NCI-H1436 treated with DMSO at 0.1 percent for 48 hours (cell line): ENCODE results near the gene TACR1.
"Not testable (repeated sequence)": the region's sequence is repeated elsewhere in the genome, so short reads cannot be mapped to it uniquely, and the experiment has no call there.

ENCODE experiments used
- DNase-seq: peaks from one replicate; lab custom pipeline; 2025; lab: John Stamatoyannopoulos, UW

Gene TACR1, protein sequence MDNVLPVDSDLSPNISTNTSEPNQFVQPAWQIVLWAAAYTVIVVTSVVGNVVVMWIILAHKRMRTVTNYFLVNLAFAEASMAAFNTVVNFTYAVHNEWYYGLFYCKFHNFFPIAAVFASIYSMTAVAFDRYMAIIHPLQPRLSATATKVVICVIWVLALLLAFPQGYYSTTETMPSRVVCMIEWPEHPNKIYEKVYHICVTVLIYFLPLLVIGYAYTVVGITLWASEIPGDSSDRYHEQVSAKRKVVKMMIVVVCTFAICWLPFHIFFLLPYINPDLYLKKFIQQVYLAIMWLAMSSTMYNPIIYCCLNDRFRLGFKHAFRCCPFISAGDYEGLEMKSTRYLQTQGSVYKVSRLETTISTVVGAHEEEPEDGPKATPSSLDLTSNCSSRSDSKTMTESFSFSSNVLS

DNA sequence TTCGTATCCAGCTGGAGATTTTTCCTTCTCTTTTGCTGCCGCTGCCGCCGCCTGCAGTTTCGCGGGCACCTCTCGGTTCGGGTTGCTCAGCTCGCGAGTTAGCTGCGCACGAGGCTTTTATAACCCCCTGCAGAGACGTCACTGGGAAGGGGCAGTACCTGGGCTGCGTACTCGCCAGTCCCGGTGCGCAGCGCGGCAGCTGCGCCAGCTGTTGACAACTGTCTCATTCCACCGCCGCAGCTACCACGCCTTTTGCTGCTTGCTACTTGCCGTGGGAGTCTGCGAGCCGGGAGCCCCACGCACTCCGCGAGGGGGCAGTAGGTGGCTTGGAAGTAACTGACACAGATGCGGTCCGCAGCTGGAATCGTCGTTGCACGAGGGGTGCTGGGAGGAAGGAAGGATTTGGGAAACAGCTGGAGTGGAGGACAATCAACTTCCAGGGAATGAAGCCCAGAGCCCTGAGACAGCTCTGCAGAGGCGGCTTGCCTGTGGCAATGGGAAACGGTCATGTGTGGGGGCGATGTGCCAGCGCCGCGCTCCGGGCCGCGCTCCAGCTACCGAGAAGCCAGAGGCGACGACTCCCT lies at the start of gene TACR1:
TACR1 (minus strand) TSS at position 93 of the 584 bp plus-strand sequence. CDS start 586 bp downstream, outside the sequence.
- no peak for DNase-seq

DNA sequence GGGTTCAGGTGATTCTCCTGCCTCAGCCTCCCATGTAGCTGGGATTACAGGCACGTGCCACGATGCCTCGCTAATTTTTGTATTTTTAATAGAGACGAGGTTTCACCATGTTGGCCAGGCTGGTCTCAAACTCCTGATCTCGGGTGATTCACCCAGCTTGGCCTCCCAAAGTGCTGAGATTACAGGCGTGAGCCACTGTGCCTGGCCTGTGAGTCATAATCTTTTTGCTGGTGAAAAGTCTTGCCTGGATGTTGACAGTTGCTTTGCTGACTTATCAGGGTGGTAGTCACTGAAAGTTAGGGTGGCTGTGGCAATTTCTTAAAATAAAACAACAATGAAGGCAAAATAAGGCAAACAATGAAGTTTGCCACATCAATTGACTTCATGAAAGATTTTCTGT lies 49.3 kb upstream of the TACR1 start:
- not testable (repeated sequence) for DNase-seq

DNA sequence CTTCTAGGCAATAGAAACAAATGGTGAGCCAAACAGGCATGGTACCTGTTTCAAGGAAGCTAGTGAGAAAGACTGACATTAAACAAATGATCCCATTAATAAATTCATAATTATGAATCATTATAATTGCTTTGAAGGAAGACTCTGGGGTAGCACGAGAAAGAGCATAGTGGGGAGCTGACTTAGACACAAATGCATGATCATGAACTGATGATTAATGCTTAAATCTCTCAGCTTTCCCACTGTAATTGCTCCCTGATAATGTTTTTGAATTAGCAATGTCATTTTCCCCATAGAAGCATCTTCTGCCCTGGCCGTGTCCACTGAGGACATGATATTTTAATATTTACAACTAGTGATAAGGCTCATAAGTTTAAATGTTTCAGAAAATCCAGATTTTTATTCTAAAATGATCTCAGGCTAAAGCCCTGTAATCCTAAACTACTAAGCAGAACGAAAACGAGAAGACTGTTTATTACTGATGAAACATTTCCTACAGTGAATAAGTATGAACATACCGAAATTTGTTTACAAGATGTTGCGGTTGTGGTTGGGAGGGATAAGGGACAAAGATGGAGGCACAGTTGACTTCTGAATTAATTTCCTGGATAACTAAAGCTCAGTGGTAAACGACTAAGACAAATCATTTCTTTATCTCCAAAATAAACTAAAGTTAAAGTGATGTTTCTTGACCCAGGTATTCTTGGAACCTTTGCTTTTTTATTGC lies 47.3 kb upstream of the TACR1 start:
- no peak for DNase-seq

DNA sequence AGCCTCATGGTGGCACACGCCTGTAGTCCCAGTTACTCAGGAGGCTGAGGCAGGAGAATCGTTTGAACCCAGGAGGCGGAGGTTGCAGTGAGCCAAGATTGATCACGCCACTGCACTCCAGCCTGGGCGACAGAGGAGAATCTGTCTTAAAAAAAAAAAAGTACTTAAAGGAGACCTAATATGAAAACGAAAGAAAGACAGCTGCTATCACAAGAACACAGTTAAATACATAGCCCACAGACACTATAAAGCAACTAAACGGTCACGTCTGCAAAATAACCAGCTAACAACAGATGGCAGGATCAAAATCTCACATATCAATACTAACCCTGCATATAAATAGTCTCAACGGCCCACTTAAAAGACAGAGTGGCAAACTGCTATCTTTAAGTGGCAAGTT lies 43.9 kb upstream of the TACR1 start:
- DNase-seq = no peak

DNA sequence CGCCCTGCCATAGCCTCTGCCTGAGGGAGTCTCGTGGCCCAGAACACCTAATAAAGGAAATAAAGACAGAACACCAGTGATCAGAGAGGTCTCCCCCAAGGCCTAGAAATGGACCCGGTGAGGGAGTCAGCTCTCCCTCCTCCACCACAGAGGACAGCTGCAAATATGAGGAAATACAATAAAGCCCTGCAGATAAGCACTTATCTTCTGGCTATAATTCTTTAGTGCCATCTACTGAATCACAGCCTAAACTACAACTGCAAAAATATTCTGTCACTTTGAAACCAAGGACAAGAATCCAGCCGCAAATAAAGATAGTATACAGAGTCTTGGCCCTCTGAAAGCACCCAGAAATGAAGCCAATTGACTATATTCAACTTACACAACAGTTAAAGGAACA lies 42.4 kb upstream of the TACR1 start:
- no peak for DNase-seq

DNA sequence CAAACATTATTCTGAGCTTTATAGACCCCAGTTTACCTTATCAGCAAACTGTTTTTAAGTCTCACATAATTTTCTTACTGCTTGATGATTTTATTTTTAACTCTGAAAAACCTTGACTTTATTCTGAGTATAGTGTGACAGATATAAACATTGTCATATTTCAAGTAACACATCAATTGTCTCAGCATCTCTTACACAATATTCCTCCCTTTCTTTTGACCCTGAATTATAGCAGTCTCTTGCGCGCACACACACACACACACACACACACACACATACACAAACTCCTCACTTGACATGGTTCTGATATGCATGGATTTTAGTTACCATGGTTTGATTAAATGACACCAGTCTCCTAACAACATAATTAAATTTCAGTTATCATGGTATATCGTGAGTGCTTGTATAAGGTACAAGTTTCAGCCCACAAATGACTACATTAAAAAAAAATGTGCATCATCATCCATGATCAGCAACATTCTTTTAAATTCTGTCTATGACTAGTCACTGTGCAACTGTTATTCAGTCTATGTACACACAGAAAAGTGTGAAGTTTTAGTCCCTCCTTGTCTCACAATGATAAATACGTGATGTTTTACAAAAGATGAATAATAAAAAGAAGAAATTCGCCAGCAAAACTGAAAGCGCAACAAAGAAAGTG lies 39.5 kb upstream of the TACR1 start:
- DNase-seq = no peak

DNA sequence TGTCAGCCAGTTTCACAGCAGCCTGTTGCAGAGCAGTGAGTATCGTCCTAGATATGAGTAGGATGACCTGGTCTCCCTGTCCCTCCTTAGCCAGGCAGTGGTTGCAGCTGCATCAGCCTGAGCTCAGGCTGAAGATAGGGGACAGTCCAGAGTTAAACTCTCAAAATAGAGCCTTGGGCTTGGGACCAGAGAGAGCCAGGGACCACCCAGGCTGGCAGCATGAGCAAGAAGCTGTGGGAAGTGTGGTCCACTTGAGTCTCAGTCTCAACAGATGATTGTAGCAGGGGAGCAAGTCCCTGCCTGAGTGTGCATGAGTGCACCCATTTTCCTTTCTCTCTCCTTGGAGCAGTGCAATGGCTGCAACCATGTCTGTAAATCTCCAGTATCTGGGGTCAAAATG lies 38.0 kb upstream of the TACR1 start:
- no peak for DNase-seq

DNA sequence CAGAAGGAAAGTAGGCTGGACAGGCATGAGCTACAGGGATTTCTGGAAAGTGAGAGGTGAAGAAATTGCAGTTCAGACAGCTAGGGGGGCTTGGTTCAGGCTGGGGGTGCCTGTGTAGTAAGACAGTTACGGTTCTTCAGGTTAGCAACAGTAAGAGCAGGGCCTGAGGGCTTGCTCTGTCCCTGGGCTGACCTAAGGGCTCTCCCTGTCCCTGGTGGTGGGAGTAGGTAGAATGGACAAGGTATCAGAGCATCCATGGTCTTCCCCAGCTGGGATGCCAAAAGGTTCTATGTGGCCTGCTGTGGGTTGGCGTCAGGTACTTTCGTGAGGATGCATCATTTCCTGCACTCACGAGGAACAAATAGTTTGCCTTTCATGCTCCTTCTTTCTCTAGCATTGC lies 34.6 kb upstream of the TACR1 start:
- no peak for DNase-seq

DNA sequence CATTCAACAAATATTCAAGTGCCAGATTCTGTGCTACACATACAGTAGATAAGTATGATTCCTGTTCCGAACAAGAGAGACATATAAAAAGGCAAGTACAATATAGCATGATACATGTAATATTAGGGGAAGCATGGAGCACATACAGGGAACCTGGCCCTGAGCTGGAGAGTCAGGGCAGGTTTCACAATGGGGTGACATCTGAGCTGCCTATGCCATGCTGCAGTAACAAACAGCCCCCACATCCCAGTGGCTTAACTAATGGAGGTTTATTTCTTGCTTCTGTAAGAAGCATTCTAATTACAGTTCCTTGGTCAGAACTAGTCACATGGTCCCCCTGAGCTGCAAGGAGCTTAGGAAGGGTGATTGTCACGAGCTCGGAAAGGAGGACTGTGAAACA lies 27.3 kb upstream of the TACR1 start:
- DNase-seq = no peak

DNA sequence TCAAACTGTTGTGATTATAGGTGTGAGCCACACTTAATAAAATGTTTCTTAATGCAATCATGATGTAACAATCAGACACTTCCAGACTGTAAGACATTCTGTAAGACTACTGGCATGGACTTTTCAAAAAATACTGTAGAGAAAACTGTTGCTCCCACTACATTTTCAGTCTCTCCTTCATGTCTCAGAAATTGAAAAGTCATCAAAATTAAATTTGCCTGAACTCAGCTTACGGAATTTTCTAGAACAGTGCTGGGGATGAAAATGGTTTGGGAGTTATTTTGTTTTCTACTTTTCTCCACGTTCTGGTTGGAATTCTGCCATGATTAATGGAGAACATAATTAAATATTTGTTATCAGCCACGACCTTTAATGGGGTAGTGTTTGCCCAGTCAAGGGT lies 26.8 kb upstream of the TACR1 start:
- DNase-seq = no peak

DNA sequence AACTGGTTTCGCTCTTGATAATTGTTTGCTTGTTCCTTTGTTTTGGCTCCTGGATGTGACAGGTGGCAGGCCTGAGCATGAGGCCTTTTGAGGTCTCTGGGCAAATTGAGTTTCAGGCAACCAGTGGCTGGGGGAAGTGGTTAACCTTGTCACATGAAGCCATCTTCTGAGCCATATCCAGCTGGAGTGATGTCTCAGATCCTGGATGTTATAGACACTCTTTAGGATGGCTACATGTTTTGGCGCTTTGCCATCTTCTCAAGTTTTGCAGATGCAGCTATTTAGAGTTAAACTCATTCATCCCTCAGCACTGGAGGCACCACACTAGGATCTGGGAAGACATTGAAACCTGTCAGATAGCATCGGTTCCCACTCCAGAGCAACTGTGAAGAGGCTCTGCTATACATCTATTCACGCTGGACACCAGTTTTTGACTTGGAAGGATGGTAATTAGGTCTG lies 25.3 kb upstream of the TACR1 start:
- DNase-seq = no peak

DNA sequence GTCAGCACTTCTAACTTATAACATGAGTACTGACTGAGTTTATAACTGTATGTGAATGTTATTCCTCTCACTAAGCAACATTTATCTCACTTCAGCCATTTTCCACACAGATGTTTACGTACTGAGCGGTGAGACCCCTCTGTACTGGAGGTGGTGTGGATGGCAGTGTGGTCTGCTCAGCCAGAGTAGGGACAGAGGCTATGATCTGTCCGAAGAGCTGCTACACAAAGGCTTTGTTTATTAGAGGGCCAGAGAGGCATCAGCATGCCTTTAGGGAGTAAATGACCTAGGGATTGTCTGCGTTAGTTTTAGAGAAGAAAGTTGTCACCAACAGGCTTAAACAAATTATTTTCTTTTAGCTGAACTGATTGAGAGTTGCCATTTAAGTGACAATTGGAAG lies 23.2 kb upstream of the TACR1 start:
- DNase-seq = no peak

DNA sequence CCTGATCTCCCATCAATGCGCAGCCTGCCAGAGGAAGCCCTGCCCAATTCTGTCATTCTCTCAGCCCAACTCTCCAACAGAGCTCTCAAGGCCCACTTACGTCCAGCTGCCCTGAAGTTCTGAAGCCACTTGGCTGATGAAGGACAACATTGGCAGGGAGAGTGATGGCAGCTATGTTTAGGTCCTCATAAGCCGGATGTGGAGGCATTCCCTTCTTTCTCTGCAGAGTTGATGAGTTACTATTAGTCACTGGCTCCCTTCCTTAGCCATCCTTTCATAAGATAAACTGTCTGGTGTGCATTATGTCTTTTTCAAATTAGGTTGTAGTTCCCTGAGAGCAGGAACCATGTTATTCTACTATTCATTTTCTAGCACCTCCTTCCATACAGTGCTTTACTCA lies 22.5 kb upstream of the TACR1 start:
- DNase-seq = no peak

DNA sequence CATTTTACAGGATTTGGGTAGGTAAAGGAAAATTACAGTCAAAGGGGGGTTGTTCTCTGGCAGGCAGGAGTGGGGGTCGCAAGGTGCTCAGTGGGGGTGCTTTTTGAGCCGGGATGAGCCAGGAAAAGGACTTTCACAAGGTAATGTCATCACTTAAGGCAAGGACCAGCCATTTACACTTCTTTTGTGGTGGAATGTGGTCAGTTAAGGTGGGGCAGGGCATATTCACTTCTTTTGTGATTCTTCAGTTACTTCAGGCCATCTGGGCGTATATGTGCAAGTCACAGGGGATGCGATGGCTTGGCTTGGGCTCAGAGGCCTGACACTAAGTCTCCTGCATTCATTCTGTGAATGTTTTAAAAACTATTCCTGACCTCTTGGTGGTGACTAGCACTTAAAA lies 19.9 kb upstream of the TACR1 start:
- DNase-seq = not testable (repeated sequence)

DNA sequence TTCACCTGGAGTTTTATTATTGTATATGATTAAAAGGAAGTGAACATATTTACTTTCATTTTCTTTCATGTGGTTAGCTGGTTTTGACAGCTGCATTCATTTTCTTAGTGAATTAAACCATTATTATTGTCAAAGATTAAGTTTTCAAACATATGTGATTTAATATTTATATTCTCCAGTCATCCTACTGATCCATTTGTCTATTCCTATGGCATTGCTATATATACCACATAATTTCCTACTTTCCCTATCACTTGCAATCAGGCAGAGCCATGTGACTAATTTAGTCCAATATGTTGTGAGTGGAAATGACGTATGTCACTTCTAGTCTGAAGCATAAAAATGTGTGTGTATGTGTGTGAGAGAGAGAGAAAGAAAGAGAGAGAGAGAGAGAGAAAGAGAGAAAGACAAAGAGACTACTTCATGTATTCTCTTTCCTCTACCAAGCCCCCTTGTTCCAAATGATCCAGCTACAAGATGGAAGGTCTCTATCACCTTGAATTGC lies 12.0 kb upstream of the TACR1 start:
- no peak for DNase-seq

DNA sequence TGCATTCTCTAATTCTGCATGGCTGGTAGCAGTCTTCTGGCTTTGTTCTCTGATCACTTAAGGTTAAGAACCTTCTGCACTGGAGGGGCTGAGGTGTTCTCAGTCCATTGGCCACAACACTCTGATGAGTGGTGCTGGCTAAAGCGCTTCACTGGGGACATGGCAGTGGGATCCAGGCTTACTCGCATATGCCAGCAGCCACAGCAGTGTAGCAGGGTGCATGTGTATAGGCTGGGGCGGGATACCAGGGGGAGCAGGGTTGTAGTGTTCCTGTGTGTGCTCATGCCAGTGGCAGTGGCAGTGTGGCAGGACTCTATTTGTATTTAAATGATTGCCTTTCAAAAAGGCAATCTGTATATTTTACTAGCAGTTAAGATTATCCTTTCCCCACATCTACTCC lies 11.1 kb upstream of the TACR1 start:
- no peak for DNase-seq

DNA sequence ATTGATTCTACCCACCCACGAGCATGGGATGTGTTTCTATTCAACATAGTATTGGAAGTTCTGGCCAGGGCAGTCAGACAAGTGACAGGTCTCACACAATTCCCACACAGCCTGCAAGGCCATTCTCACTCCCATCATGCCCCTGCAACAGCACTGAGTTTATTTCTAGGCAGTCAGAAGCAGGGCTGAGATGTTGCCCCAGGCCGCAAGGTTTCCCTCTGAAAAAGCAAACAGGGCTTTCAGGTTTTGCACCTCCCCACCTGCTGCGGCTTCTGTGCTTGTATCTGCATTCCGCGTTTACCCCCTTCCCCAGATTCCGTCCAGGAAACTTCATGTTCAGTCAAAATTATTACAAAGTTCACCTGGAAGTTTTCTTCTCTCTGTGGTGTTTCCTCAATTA lies 9.4 kb upstream of the TACR1 start:
- no peak for DNase-seq

DNA sequence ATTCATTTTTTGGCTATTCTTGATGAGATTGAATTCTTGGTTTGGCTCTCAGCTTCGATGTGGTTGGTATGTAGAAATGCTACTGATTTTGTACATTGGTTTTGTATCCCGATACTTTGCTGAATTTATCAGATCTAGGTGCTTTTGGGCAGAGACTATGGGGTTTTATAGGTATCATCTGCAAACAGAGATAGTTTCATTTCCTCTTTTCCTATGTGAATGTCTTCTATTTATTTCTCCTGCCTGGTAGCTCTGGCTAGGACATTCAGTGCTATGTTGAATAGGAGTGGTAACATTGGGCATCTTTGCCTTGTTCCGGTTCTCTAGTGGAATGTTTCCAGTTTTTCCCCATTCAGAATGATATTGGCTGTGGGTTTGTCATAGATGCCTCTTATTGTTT lies 5.5 kb upstream of the TACR1 start:
- DNase-seq = no peak

DNA sequence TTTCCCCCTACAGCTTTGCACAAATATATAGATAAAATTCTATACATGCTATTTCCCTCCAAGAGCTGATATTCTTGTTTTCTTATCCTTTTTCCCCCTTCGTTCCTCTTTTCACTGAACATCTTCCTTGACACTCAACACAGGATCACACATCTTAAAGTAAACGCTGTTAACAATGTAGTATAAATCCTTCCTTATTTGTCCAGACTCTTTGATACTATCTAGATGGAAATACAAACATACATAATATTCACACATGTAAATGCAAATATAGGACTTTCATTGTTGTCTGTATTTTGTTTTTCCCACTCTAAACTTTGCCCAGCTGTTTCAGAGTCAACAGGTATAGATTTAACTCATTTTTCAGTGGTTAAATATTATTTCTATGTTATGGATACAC lies 3.0 kb upstream of the TACR1 start:
- DNase-seq = no peak

DNA sequence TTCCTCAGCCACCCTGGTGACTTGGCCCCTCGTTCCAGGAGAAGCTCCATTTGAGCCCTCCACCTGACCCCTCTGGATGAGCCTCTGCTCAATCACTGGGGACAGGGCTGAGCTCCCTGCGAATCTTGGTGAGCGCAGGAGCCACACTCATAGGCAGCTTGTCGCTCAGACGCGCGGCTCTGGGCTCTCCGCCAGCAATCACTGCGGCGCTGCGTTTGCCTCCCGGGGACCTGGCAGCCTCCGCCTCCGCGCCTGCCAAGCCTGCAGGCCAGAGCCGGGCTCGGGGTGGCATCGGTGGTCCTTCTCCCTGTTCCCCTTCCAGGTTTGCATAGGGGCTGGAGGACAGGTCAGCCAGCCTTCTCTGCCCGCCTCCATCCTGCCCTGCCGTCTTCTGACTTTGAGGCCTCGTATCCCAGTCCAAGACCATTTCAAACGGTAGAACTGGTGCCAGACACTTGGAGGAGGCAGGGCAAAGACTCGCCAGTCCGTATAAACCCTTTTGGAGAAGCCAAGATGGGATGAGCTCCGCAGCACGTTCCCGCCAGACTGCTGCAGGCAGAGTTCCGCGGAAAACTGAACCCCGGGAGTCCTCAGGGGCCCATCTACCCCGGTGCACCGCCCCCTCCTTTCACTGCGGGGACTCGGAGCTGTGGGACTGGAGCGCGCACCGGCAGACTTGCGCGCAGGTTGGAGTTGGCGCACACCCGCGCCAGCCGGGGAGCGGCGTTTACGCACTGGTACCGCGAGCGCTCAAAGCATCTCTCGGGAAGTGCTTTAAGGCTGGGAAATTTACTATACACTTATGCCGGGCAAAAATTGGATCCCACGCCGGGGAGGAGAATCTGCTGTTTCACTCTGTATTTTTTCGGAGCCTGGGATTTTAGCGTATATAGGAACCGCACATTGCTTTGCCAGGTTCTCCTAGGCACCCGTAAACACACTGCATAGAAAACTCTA lies 1.1 kb upstream of the TACR1 start:
- DNase-seq = no peak

DNA sequence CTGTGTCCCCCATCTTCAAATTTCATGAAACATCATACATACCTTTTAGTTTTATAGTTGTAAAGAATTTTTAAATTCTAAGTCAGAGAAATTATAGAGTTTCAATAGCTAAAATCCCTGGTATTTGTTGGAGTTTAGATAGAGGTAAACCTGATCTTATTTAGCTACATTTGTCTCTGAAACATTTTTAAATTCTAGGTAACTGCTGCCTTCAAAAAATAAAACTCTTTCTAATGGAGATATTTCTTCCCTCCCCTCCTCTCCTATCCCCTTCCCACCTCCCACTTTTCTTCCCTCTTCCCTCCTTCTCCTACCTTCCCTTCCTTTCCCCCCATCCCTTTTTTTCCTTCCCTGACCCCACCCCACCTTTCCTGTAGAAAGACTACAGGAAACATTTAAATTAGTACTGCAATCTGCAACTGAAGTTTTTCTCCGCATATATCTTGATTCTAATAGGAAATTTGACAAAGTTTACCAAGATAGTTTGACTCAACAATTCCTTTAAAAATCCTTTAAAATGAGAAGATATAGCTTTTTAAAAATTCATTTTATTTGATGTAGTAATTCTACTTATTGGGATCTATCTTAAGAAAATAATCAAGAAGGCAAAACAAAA lies 4.1 kb downstream of the TACR1 start:
- no peak for DNase-seq
